HS-5 (cell line): ENCODE data around the gene MAP1S.

ENCODE experiments used
- DNase-seq: peaks from one replicate; pipeline ENCODE4 v3.0.0-alpha.2; 2012; ENCODE audit warnings: low read depth

MAP1S gene

DNA sequence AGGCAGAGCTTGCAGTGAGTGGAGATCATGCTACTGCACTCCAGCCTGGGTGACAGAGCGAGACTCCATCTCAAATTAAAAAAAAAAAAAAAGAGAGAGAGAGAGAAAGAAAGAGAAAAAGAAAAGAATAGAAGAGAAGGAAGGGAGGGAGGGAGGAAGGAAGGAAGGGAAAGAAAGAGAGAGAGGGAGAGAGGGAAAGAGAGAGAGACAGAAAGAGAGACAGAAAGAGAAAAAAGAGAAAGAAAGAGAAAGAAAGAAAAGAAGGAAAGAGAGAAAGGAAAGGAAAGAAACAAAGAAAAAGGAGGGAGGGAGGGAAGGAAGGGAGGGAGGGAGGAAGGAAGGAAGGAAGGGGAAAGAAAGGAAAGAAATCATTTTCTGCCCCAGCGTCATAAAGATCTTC lies 24.1 kb upstream of the MAP1S start:
- DNase-seq, result no peak

DNA sequence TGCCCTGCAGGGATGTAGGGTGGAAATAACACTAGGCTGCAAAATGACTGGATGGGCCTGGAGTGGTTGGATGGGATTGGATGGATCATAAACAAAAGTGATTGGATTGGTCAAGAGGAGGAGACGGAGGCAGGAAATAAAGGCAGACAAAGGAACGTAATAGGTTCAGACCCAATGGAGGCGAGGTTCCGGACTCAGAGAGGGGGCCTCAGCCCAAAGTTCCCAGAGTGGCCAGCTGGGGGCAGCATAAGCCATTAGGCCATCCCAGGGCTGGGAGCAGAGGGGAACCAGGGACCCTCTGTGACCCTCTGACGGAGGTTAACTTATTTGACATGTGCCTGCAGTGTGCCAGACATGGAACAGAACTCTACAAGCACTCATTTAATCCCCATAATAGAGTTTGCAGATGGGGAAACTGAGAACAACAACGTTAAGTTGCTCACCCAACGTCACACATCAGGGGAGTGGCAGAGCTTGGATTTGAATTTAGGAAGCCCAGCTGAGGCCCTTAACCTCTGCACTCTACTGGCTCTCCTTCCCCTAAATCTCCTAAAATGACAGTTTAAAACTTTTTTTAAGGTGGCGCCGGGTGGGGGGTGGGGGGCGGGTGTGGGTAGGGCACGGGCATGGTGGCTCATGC lies 15.3 kb upstream of the MAP1S start:
- no peak for DNase-seq

- DNase-seq, result no peak
Observed at GRCh38 chr19:17706750-17707181, 12.5 kb upstream of the MAP1S start.

DNA sequence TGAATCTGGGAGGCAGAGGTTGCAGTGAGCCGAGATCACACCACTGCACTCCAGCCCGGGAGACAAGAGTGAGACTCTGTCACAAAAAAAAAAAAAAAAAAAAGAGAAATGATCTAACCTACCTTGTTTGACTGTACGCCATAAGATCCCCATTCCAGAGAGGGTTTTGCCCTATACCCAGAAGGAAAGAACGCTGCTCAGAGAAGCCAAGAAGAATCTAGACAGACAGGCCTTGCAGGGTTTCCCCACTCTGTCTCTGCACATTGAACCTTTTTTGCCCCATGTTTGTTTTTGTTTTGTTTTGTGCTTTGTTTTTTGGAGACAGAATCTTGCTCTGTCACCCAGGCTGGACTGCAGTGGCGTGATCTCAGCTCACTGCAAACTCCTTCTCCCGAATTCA lies 7.4 kb upstream of the MAP1S start:
- DNase-seq, result no peak

GRCh38 chr19:17716309-17716929 lies 2.9 kb upstream of the MAP1S start:
- DNase-seq, result no peak

DNA sequence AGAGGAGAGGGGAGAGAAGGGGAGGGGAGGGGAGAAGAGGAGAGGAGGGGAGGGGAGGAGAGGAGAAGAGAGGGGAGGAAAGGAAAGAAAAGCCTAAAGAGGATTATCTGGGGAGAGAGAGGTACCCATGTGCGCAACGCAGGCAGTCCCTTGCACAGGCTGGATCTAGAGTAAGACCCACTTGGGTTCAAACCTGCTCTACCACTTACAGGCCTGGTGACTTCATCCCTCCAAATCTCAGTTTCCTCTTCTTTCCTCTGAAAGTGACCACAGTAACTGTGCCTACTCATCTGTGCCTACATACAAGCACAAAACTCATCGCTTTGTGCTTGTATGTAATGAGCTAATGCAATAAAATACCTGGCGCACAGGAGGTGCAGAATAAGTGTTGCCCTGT lies 732 bp upstream of the MAP1S start:
- DNase-seq, result no peak

- no peak for DNase-seq
Observed at GRCh38 chr19:17719730-17720400, 585 bp downstream of the MAP1S start.

GRCh38 chr19:17720440-17720839 lies 1.2 kb downstream of the MAP1S start:
- DNase-seq, result no peak

- DNase-seq, result no peak
Observed at GRCh38 chr19:17721111-17721628, 1.9 kb downstream of the MAP1S start.

- no peak for DNase-seq
Observed at GRCh38 chr19:17721821-17722220, 2.5 kb downstream of the MAP1S start.

- no peak for DNase-seq
Observed at GRCh38 chr19:17722655-17723240, 3.5 kb downstream of the MAP1S start.

DNA sequence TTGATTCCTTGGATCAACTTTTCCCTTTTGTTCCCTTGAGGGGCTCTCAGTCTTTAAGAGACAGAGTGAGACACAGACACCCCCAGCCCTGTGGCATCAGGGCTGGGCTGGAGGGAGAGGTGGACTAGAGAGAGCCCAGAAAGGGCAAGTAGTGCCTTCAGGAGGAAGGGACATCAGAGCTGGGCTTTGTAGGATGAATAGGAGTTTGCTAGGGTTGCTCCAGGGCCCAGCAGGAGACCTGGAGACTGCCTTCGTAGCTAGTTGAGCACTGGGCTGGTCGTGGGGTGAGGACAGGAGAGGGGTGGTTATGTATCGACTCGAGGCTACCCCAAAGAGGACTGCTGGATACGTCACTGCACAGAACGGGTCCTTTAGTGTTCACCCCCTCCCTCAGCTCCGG lies 5.4 kb downstream of the MAP1S start:
- no peak for DNase-seq

- DNase-seq, result no peak
Observed at GRCh38 chr19:17725422-17726078, 6.3 kb downstream of the MAP1S start.

- no peak for DNase-seq
Observed at GRCh38 chr19:17726136-17726741, 7.0 kb downstream of the MAP1S start.

DNA sequence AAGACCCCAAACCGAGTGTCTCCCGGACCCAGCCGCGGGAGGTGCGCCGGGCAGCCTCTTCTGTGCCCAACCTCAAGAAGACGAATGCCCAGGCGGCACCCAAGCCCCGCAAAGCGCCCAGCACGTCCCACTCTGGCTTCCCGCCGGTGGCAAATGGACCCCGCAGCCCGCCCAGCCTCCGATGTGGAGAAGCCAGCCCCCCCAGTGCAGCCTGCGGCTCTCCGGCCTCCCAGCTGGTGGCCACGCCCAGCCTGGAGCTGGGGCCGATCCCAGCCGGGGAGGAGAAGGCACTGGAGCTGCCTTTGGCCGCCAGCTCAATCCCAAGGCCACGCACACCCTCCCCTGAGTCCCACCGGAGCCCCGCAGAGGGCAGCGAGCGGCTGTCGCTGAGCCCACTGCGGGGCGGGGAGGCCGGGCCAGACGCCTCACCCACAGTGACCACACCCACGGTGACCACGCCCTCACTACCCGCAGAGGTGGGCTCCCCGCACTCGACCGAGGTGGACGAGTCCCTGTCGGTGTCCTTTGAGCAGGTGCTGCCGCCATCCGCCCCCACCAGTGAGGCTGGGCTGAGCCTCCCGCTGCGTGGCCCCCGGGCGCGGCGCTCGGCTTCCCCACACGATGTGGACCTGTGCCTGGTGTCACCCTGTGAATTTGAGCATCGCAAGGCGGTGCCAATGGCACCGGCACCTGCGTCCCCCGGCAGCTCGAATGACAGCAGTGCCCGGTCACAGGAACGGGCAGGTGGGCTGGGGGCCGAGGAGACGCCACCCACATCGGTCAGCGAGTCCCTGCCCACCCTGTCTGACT lies 7.9 kb downstream of the MAP1S start:
- no peak for DNase-seq

- no peak for DNase-seq
Observed at GRCh38 chr19:17727843-17728242, 8.6 kb downstream of the MAP1S start.

- DNase-seq, result no peak
Observed at GRCh38 chr19:17733127-17733526, 13.8 kb downstream of the MAP1S start.

DNA sequence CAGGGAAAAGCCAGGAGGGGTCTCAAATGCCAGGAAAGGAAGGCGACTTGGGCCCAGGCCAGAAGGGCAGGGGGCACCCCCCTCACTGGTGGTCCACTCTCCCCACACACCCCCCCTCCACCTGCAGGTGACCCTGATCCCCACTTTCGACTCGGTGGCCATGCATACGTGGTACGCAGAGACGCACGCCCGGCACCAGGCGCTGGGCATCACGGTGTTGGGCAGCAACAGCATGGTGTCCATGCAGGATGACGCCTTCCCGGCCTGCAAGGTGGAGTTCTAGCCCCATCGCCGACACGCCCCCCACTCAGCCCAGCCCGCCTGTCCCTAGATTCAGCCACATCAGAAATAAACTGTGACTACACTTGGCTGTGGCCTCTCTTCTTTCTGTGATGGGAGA lies 14.9 kb downstream of the MAP1S start:
- DNase-seq, result no peak

- DNase-seq, result no peak
Observed at GRCh38 chr19:17735410-17735809, 16.1 kb downstream of the MAP1S start.

DNA sequence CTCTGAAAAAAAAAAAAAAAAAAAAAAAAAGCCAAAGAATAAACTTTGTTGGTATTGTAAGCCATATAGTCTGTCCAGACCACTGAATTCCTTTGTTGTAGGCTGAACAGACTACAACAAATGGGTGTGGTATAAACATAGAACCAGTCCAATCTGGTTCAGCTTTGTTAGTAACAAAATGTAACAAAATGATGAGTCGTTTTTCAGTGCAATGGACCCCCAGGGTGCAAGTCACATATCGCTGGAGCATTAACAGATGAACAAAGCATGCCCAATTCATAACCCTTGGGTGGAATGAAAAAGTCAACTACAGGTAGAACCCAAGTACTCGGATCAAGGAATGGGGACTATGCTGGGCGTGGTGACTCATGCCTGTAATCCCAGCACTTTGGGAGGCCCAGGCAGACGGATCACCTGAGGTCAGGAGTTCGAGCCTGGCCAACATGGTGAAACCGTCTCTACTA lies 18.4 kb downstream of the MAP1S start:
- no peak for DNase-seq
